Lung (tissue), 12 donors: Measurements from ENCODE around the gene SPATA3. TPM values are rescaled to one million over a fixed set of nuclear protein-coding genes. Genes with fewer than 3 reads are reported as not detected.

Experiments
- ATAC-seq: fragments of 200-7000 bp; cut with Tn5 transposase; one replicate; pipeline ENCODE4 v1.9.1; 2020; ENCODE audit warnings: moderate number of reproducible peaks; ENCODE audit not compliant: insufficient read depth, low FRiP score
- DNase-seq, 3 donors: peaks; one replicate each; pipeline ENCODE4 v3.0.0-alpha.2; 2013 to 2017
- H3K27ac ChIP-seq, 2 donors: one replicate each; pipeline ENCODE4 v1.5.1; 2013; ENCODE audit warnings: mild to moderate bottlenecking in 2 of 2, moderate library complexity in 2 of 2, control low read depth in 1 of 2, inconsistent platforms in 1 of 2, low read depth in 1 of 2, low read length in 1 of 2
- H3K27me3 ChIP-seq, 3 donors: one replicate each; pipeline ENCODE4 v1.5.1; 2013; ENCODE audit warnings: low read length in 2 of 3; ENCODE audit not compliant: control insufficient read depth in 3 of 3, insufficient read depth in 3 of 3
- H3K36me3 ChIP-seq, 4 donors: one replicate each; pipeline ENCODE4 v1.5.1; 2013; ENCODE audit warnings: low read length in 4 of 4, mild to moderate bottlenecking in 1 of 4, moderate library complexity in 1 of 4; ENCODE audit not compliant: control insufficient read depth in 4 of 4, insufficient read depth in 4 of 4
- H3K4me1 ChIP-seq, 5 donors: one replicate each; pipeline ENCODE4 v1.5.1; 2013; ENCODE audit warnings: low read length in 5 of 5, mild to moderate bottlenecking in 2 of 5, moderate library complexity in 1 of 5; ENCODE audit not compliant: control insufficient read depth in 5 of 5, insufficient read depth in 5 of 5
- H3K4me3 ChIP-seq: one replicate; pipeline ENCODE4 v1.5.1; 2013; ENCODE audit warnings: mild to moderate bottlenecking, control low read depth, moderate library complexity
- H3K9ac ChIP-seq, 2 donors: one replicate each; pipeline ENCODE4 v1.5.1; 2013; ENCODE audit warnings: low read length in 2 of 2, control low read depth in 1 of 2; ENCODE audit not compliant: insufficient read depth in 1 of 2
- H3K9me3 ChIP-seq, 4 donors: one replicate each; pipeline ENCODE4 v1.5.1; 2013; ENCODE audit warnings: low read length in 3 of 4, mild to moderate bottlenecking in 1 of 4, moderate library complexity in 1 of 4; ENCODE audit not compliant: control insufficient read depth in 4 of 4, insufficient read depth in 3 of 4
- CTCF ChIP-seq: IDR thresholded peaks from 2 replicates; pipeline ENCODE4 v1.5.1; 2012; ENCODE audit warnings: mild to moderate bottlenecking; ENCODE audit errors: control extremely low read depth, extremely low read depth
- WGBS, 2 donors: extraction: QIAGEN DNeasy Blood & Tissue Kit; methylation state at CpG; one replicate each; pipeline ENCODE4 v1.1.7; 2013; 5-methylcytosine and 5-hydroxymethylcytosine counted together
- polyA plus RNA-seq, 2 donors: library from polyadenylated mRNA; stranded (reverse); fragments of 200-250 nt; gene quantifications; one replicate each; pipeline ENCODE4 v1.2.1, GENCODE V29; 2013
- total RNA-seq, 2 donors: library from RNA; depleted of rRNA in 1 of 2; stranded (reverse); fragments of >200 nt in 1 of 2; gene quantifications; one replicate each; pipeline ENCODE4 v1.2.1, GENCODE V29; 2014 to 2021
- donor health status: control.
- donor health status: control.
- donor health status: Bipolar disorder and iron deficiency.
- donor health status: healthy.
- donor health status: DM: yes; HTN: yes; CAD: no.

Gene SPATA3
- total and polyA plus RNA-seq, 4 donors = not detected

- WGBS, 2 donors = 41 to 54% methylated on average over 15 of the region's 15 CpGs
- DNase-seq = no peak
- Histone ChIP-seq H3K27ac (no peak overlapping the region), H3K9me3 (peaks cover 0 to 2% (median 0%) of the 10 kb centered on the region in 4 donors), H3K9ac (peak overlapping the region in 1 of 2 donors; percentile 28), H3K27me3 (peaks cover 5 to 13% (median 8%) of the 10 kb centered on the region in 3 donors), H3K4me1 (peaks cover 0 to 6% (median 0%) of the 10 kb centered on the region in 5 donors), H3K36me3 (no peaks in the 10 kb centered on the region), H3K4me3 (no peak overlapping the region)
- TF ChIP-seq CTCF = no peak
- no peak for ATAC-seq
Measured at GRCh38 chr2:230986520-230987136, 9.3 kb upstream of the SPATA3 start.

- no peak overlapping the region for H3K27ac ChIP-seq
- H3K4me1 ChIP-seq = peaks cover 0 to 6% (median 0%) of the 10 kb centered on the region in 5 donors
- WGBS, 2 donors = 8 to 14% methylated on average over 34 of the region's 34 CpGs
- peak; percentile 87 for ATAC-seq
- H3K27me3 ChIP-seq = peaks cover 5 to 18% (median 14%) of the 10 kb centered on the region in 3 donors
- DNase-seq = peak; percentile 73 to 85 (median 79)
- peak overlapping the region in 1 of 2 donors; percentile 28 for H3K9ac ChIP-seq
- TF ChIP-seq CTCF = peak; percentile 92
- no peak overlapping the region for H3K4me3 ChIP-seq
- peaks cover 0 to 2% (median 0%) of the 10 kb centered on the region in 4 donors for H3K9me3 ChIP-seq
- no peaks in the 10 kb centered on the region for H3K36me3 ChIP-seq
Measured at GRCh38 chr2:230987137-230988020, 8.5 kb upstream of the SPATA3 start.

GRCh38 chr2:230989731-230990130, 6.2 kb upstream of the SPATA3 start:
- WGBS, 2 donors = 93 to 95% methylated on average over 21 of the region's 21 CpGs
- peaks cover 0 to 6% (median 0%) of the 10 kb centered on the region in 5 donors for H3K4me1 ChIP-seq
- H3K27me3 ChIP-seq = peaks cover 5 to 20% (median 16%) of the 10 kb centered on the region in 3 donors
- H3K27ac ChIP-seq = no peak overlapping the region
- peaks cover 0 to 2% (median 0%) of the 10 kb centered on the region in 4 donors for H3K9me3 ChIP-seq
- no peak overlapping the region for H3K9ac ChIP-seq
- DNase-seq = no peak
- no peak overlapping the region for H3K4me3 ChIP-seq
- no peak for TF ChIP-seq CTCF
- no peak for ATAC-seq
- H3K36me3 ChIP-seq = no peaks in the 10 kb centered on the region
